B cell (primary cell): ENCODE data around the gene CCL7.

ENCODE experiments used
- EZH2 ChIP-seq: IDR thresholded peaks from 2 replicates; pipeline ENCODE4 v1.6.1; 2012; ENCODE audit warnings: borderline replicate concordance, low read depth, mild to moderate bottlenecking, moderate library complexity, low read length; ENCODE audit not compliant: insufficient read depth, poor library complexity, severe bottlenecking
- TF ChIP-seq, protein P1 (sequence below): fragments of 200-600 bp; IDR thresholded peaks from one replicate; pipeline ENCODE4 v1.8.0; 2022; ENCODE audit warnings: antibody characterized with exemption, mild to moderate bottlenecking

DNA sequence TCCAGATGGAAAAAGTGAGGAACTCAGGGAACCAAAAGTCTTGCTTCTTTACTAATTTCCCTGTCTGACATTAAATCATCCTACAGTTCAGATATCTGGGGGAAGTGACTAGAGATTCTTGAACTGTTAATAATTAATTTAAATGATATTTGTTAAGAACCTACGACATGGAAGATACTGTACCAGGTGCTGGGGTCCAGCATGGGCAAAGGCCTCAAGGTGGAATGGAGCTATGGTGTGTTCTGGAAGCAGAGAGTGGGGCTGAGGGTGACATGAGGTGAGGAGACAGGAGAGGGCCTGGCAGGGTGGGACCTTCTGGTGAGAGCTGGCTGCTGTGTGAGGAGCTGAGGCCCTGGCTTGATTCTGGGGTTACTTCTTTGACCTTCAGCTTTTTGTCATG is 21.0 kb upstream of the CCL7 start:
- no peak for TF ChIP-seq EZH2
- TF ChIP-seq, protein P1, sequence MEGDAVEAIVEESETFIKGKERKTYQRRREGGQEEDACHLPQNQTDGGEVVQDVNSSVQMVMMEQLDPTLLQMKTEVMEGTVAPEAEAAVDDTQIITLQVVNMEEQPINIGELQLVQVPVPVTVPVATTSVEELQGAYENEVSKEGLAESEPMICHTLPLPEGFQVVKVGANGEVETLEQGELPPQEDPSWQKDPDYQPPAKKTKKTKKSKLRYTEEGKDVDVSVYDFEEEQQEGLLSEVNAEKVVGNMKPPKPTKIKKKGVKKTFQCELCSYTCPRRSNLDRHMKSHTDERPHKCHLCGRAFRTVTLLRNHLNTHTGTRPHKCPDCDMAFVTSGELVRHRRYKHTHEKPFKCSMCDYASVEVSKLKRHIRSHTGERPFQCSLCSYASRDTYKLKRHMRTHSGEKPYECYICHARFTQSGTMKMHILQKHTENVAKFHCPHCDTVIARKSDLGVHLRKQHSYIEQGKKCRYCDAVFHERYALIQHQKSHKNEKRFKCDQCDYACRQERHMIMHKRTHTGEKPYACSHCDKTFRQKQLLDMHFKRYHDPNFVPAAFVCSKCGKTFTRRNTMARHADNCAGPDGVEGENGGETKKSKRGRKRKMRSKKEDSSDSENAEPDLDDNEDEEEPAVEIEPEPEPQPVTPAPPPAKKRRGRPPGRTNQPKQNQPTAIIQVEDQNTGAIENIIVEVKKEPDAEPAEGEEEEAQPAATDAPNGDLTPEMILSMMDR = no peak
